H9 (cell line): ENCODE data around the gene ALCAM. TPM values are rescaled to one million over a fixed set of nuclear protein-coding genes. Genes with fewer than 3 reads are reported as not detected.

Experiments
- DNase-seq: peaks from one replicate; pipeline ENCODE4 v3.0.0-alpha.2; 2017
- H2AFZ ChIP-seq: one replicate; pipeline ENCODE4 v1.6.1; 2013; ENCODE audit warnings: mild to moderate bottlenecking, low read length, control low read depth, moderate library complexity
- H2AK5ac ChIP-seq: 2 replicates; pipeline ENCODE4 v1.6.1; 2013; ENCODE audit warnings: low read length, control low read depth, mixed read lengths; ENCODE audit not compliant: insufficient read length
- H2BK120ac ChIP-seq: one replicate; pipeline ENCODE4 v1.6.1; 2013; ENCODE audit warnings: low read depth, mild to moderate bottlenecking, low read length, control low read depth, inconsistent platforms; ENCODE audit not compliant: poor library complexity, severe bottlenecking
- H2BK12ac ChIP-seq: 2 replicates; pipeline ENCODE4 v1.6.1; 2013; ENCODE audit warnings: low read length, control low read depth, mixed read lengths, low read depth; ENCODE audit not compliant: insufficient read length
- H2BK15ac ChIP-seq: 2 replicates; pipeline ENCODE4 v1.6.1; 2013; ENCODE audit warnings: low read depth, low read length, control low read depth
- H2BK20ac ChIP-seq: one replicate; pipeline ENCODE4 v1.6.1; 2013; ENCODE audit warnings: low read depth, mild to moderate bottlenecking, low read length, control low read depth, inconsistent platforms; ENCODE audit not compliant: poor library complexity, severe bottlenecking
- H2BK5ac ChIP-seq: 2 replicates; pipeline ENCODE4 v1.6.1; 2013; ENCODE audit warnings: low read length, control low read depth, mixed read lengths; ENCODE audit not compliant: insufficient read length
- H3K14ac ChIP-seq: 2 replicates; pipeline ENCODE4 v1.6.1; 2013; ENCODE audit warnings: low read length, control low read depth; ENCODE audit not compliant: insufficient read depth
- H3K18ac ChIP-seq: 2 replicates; pipeline ENCODE4 v1.6.1; 2013; ENCODE audit warnings: low read depth, mild to moderate bottlenecking, mixed read lengths, low read length, control low read depth; ENCODE audit not compliant: insufficient read length
- H3K23ac ChIP-seq: 2 replicates; pipeline ENCODE4 v1.6.1; 2013; ENCODE audit warnings: low read length, control low read depth, mixed read lengths, low read depth; ENCODE audit not compliant: insufficient read length
- H3K23me2 ChIP-seq: 2 replicates; pipeline ENCODE4 v1.6.1; 2013; ENCODE audit warnings: low read depth, mild to moderate bottlenecking, mixed read lengths, low read length, control low read depth; ENCODE audit not compliant: insufficient read length, poor library complexity, severe bottlenecking
- H3K27ac ChIP-seq: 2 replicates; pipeline ENCODE4 v1.5.1; 2013; ENCODE audit warnings: low read length, control low read depth, mixed read lengths, low read depth; ENCODE audit not compliant: insufficient read length
- H3K27me3 ChIP-seq: 2 replicates; pipeline ENCODE4 v1.6.1; 2013; ENCODE audit warnings: low read length, control low read depth, inconsistent platforms; ENCODE audit not compliant: insufficient read depth
- H3K4ac ChIP-seq: 2 replicates; pipeline ENCODE4 v1.6.1; 2013; ENCODE audit warnings: low read depth, mild to moderate bottlenecking, control low read depth, inconsistent platforms, low read length, moderate library complexity
- H3K4me1 ChIP-seq: 2 replicates; pipeline ENCODE4 v1.6.1; 2013; ENCODE audit warnings: low read length, control low read depth, inconsistent platforms; ENCODE audit not compliant: insufficient read depth
- H3K4me2 ChIP-seq: 2 replicates; pipeline ENCODE4 v1.6.1; 2013; ENCODE audit warnings: low read length, control low read depth, mixed read lengths; ENCODE audit not compliant: insufficient read length, insufficient read depth
- H3K56ac ChIP-seq: 2 replicates; pipeline ENCODE4 v1.6.1; 2013; ENCODE audit warnings: low read depth, mild to moderate bottlenecking, mixed read lengths, low read length, control low read depth; ENCODE audit not compliant: insufficient read length
- H3K79me1 ChIP-seq: 2 replicates; pipeline ENCODE4 v1.6.1; 2013; ENCODE audit warnings: low read depth, mild to moderate bottlenecking, moderate library complexity, low read length, control low read depth, inconsistent platforms; ENCODE audit not compliant: insufficient read depth, poor library complexity, severe bottlenecking
- H3K79me2 ChIP-seq: 2 replicates; pipeline ENCODE4 v1.6.1; 2013; ENCODE audit warnings: low read length, control low read depth, inconsistent platforms; ENCODE audit not compliant: insufficient read depth
- H3K9ac ChIP-seq: 2 replicates; pipeline ENCODE4 v1.6.1; 2013; ENCODE audit warnings: low read length, control low read depth, mixed read lengths; ENCODE audit not compliant: insufficient read length; ENCODE audit errors: extremely low read depth
- H3K9me3 ChIP-seq: one replicate; pipeline ENCODE4 v1.6.1; 2013; ENCODE audit warnings: low read depth, low read length, inconsistent platforms; ENCODE audit not compliant: control insufficient read depth
- H3T11ph ChIP-seq: one replicate; pipeline ENCODE4 v1.6.1; 2013; ENCODE audit warnings: mild to moderate bottlenecking, low read length, control low read depth, inconsistent platforms
- H4K20me1 ChIP-seq: one replicate; pipeline ENCODE4 v1.6.1; 2013; ENCODE audit not compliant: control insufficient read depth, insufficient read length, insufficient read depth
- H4K5ac ChIP-seq: 2 replicates; pipeline ENCODE4 v1.6.1; 2013; ENCODE audit warnings: low read depth, mild to moderate bottlenecking, mixed read lengths, low read length, control low read depth; ENCODE audit not compliant: insufficient read length
- H4K8ac ChIP-seq: replicated peaks from 2 replicates; pipeline ENCODE4 v1.6.1; 2013; ENCODE audit warnings: low read length, control low read depth, mixed read lengths, low read depth; ENCODE audit not compliant: insufficient read length
- H4K91ac ChIP-seq: 2 replicates; pipeline ENCODE4 v1.6.1; 2013; ENCODE audit warnings: low read depth, mild to moderate bottlenecking, moderate library complexity, mixed read lengths, low read length, control low read depth; ENCODE audit not compliant: insufficient read length
- H3K27ac Mint-ChIP-seq, 3 experiments: 2 replicates in 2 of 3; 3 replicates in 1 of 3; pipeline ENCODE4 v1.8.0; 2020 to 2021; ENCODE audit warnings: mixed read lengths in 3 of 3, mild to moderate bottlenecking in 1 of 3, moderate library complexity in 1 of 3
- H3K27me3 Mint-ChIP-seq: 2 replicates; pipeline ENCODE4 v1.8.0; 2021; ENCODE audit warnings: low read depth, mild to moderate bottlenecking, moderate library complexity, mixed read lengths
- H3K36me3 Mint-ChIP-seq, 3 experiments: 2 replicates in 2 of 3; 3 replicates in 1 of 3; pipeline ENCODE4 v1.8.0; 2020 to 2021; ENCODE audit warnings: low read depth in 3 of 3, mixed read lengths in 3 of 3; ENCODE audit not compliant: insufficient read depth in 1 of 3
- H3K4me1 Mint-ChIP-seq, 2 experiments: 2 replicates each; pipeline ENCODE4 v1.8.0; 2020; ENCODE audit warnings: mixed read lengths in 2 of 2
- H3K4me3 Mint-ChIP-seq, 2 experiments: 2 replicates in 1 of 2; 3 replicates in 1 of 2; pipeline ENCODE4 v1.8.0; 2020 to 2021; ENCODE audit warnings: mild to moderate bottlenecking in 2 of 2, mixed read lengths in 2 of 2, moderate library complexity in 1 of 2
- H3K9me3 Mint-ChIP-seq, 2 experiments: 2 replicates in 1 of 2; 3 replicates in 1 of 2; pipeline ENCODE4 v1.8.0; 2020; ENCODE audit warnings: mild to moderate bottlenecking in 2 of 2, mixed read lengths in 2 of 2, moderate library complexity in 1 of 2
- CTCF ChIP-seq: fragments of 200-600 bp; sonication (generic); conservative IDR thresholded peaks from 3 replicates; pipeline ENCODE4 v1.8.0; 2021; ENCODE audit warnings: antibody characterized with exemption, mild to moderate bottlenecking
- WGBS: extraction: QIAGEN DNeasy Blood & Tissue Kit; methylation state at CpG from one replicate; pipeline ENCODE4 v1.1.7; 2013; ENCODE audit warnings: missing lambda C conversion rate, low lambda C conversion rate, mixed read lengths; ENCODE audit not compliant: insufficient read length; ENCODE audit errors: extremely low coverage; 5-methylcytosine and 5-hydroxymethylcytosine counted together
- total RNA-seq: library from RNA; stranded (reverse); gene quantifications from 2 replicates; pipeline ENCODE4 v1.2.1, GENCODE V29; 2021

Gene ALCAM
- total RNA-seq, 1 experiment from 2014 or later, result 43.7 TPM

- Histone ChIP-seq H4K91ac (no peak overlapping the region), H2AFZ (no peak overlapping the region), H3K79me2 (0 out of 2 replicates have a peak, but pooled peaks cover 2% of the 10 kb centered on the region), H4K20me1 (no peaks in the 10 kb centered on the region), H3K18ac (no peak overlapping the region), H2BK20ac (no peak overlapping the region), H3K4ac (no peak overlapping the region), H3K27ac (no peak overlapping the region), H3K23me2 (no peaks in the 10 kb centered on the region), H2AK5ac (no peak overlapping the region), H3K9ac (no peak overlapping the region), H2BK5ac (no peak overlapping the region), H3K9me3 (no peaks in the 10 kb centered on the region), H3K56ac (no peak overlapping the region), H3K4me1 (0 out of 2 replicates have a peak, but pooled peaks cover 2% of the 10 kb centered on the region), H3K27me3 (no peaks in the 10 kb centered on the region), H3K79me1 (no peaks in the 10 kb centered on the region), H3K4me2 (no peak overlapping the region), H2BK15ac (no peak overlapping the region), H3K14ac (no peak overlapping the region), H4K5ac (no peak overlapping the region), H4K8ac (no peak overlapping the region), H3T11ph (no peak overlapping the region), H2BK120ac (no peak overlapping the region), H3K23ac (no peak overlapping the region), H2BK12ac (no peak overlapping the region)
- no peaks in the 10 kb centered on the region for H3K27me3 Mint-ChIP-seq
- H3K36me3 Mint-ChIP-seq, result peaks cover 13 to 16% (median 14%) of the 10 kb centered on the region in 3 experiments; a peak in 6 of 7 replicates
- H3K4me3 Mint-ChIP-seq, result no peak overlapping the region
- DNase-seq, result no peak
- no peak overlapping the region for H3K27ac Mint-ChIP-seq
- WGBS, result no CpG with 5 or more reads among the region's 1 CpG
- H3K4me1 Mint-ChIP-seq, result peaks cover 10 to 18% of the 10 kb centered on the region in 2 experiments
- H3K9me3 Mint-ChIP-seq, result peaks cover 1 to 5% of the 10 kb centered on the region in 2 experiments; a peak in 4 of 5 replicates
- no peak for TF ChIP-seq CTCF
These were observed 31.3 kb downstream of the ALCAM start for GRCh38 chr3:105397974-105398373.
